Activated CD8-positive, alpha-beta memory T cell treated with anti-CD3 and anti-CD28 coated beads for 36 hours (primary cell): ENCODE results near the gene SAMD10. TPM values are rescaled to one million over a fixed set of nuclear protein-coding genes. Genes with fewer than 3 reads are reported as not detected.
"Not testable (repeated sequence)": the region's sequence is repeated elsewhere in the genome, so short reads cannot be mapped to it uniquely, and the experiment has no call there.

Experiments used
- CTCF ChIA-PET: fragments of 350-600 bp; sonication (Branson Sonifier 250); formaldehyde crosslinking; loops from one replicate; lab custom pipeline; 2021; ENCODE audit warnings: antibody characterized with exemption; lab: Charles Lee
- POLR2A ChIA-PET: fragments of 350-600 bp; sonication (Branson Sonifier 250); formaldehyde crosslinking; loops from one replicate; lab custom pipeline; 2021; ENCODE audit warnings: antibody characterized with exemption; lab: Charles Lee
- total RNA-seq, 2 experiments: library from RNA; stranded (reverse); gene quantifications; one replicate each; pipeline ENCODE4 v1.2.3, GENCODE V29; 2021

The SAMD10 gene
- total RNA-seq, 2 experiments from 2014 or later = 19.0 to 20.5 TPM

- CTCF ChIA-PET = interaction anchor here (1.1 to 1.3 kb wide), 2 partner anchors 10 to 97 kb away, joined by 3 to 4 read pairs; no protein-coding TSS in a partner anchor
- POLR2A ChIA-PET = no interaction called here
Observed at GRCh38 chr20:63963348-63963741, 16.1 kb downstream of the SAMD10 start.

GRCh38 chr20:63962426-63963347 lies 16.8 kb downstream of the SAMD10 start:
- ChIA-PET POLR2A (no interaction called here), CTCF (interaction anchor here (1.1 to 2.9 kb wide), 2 partner anchors 11 to 97 kb away, joined by 3 to 7 read pairs; no protein-coding TSS in a partner anchor)

GRCh38 chr20:63961664-63962425 lies 17.6 kb downstream of the SAMD10 start:
- ChIA-PET POLR2A (no interaction called here), CTCF (interaction anchor here (2.9 kb wide), 1 partner anchor 12 kb away, joined by 7 read pairs; no protein-coding TSS in a partner anchor)

- POLR2A ChIA-PET = not testable (repeated sequence)
- CTCF ChIA-PET = interaction anchor here (2.9 kb wide), 1 partner anchor 13 kb away, joined by 7 read pairs; no protein-coding TSS in a partner anchor
Observed at GRCh38 chr20:63960654-63961621, 18.5 kb downstream of the SAMD10 start.

GRCh38 chr20:63959699-63960075 lies 19.8 kb downstream of the SAMD10 start:
- ChIA-PET POLR2A (no interaction called here), CTCF (interaction anchor here (2.9 kb wide), 1 partner anchor 14 kb away, joined by 7 read pairs; no protein-coding TSS in a partner anchor)

GRCh38 chr20:63958964-63959698 lies 20.3 kb downstream of the SAMD10 start:
- ChIA-PET POLR2A (no interaction called here), CTCF (interaction anchor here (1.2 kb wide), 1 partner anchor 15 kb away, joined by 4 read pairs; no protein-coding TSS in a partner anchor)

- POLR2A ChIA-PET = no interaction called here
- CTCF ChIA-PET = interaction anchor here (1.2 kb wide), 1 partner anchor 15 kb away, joined by 4 read pairs; no protein-coding TSS in a partner anchor
Observed at GRCh38 chr20:63958471-63958870, 21.0 kb downstream of the SAMD10 start.

GRCh38 chr20:63957690-63958441 lies 21.6 kb downstream of the SAMD10 start:
- ChIA-PET CTCF (interaction anchor here (1.2 to 2.0 kb wide), 2 partner anchors 16 to 80 kb away, joined by 4 to 6 read pairs; no protein-coding TSS in a partner anchor), POLR2A (interaction anchor here (0.6 to 1.6 kb wide), 4 partner anchors 10 to 79 kb away, joined by 3 to 5 read pairs (median 4); no protein-coding TSS in a partner anchor)

- ChIA-PET CTCF (interaction anchor here (1.2 to 2.0 kb wide), 3 partner anchors 81 to 461 kb away, joined by 3 to 6 read pairs (median 5); partner anchors contain the start of gene TPD52L2), POLR2A (interaction anchor here (0.6 to 1.6 kb wide), 6 partner anchors 11 to 106 kb away, joined by 3 to 6 read pairs (median 4); partner anchors contain the start of genes TCEA2 and TPD52L2)
Observed at GRCh38 chr20:63957004-63957689, 22.3 kb downstream of the SAMD10 start.

- POLR2A ChIA-PET = interaction anchor here (0.6 to 1.6 kb wide), 5 partner anchors 12 to 106 kb away, joined by 3 to 6 read pairs (median 4); partner anchors contain the start of genes TCEA2 and TPD52L2
- CTCF ChIA-PET = interaction anchor here (0.6 to 2.0 kb wide), 7 partner anchors 17 to 460 kb away, joined by 3 to 6 read pairs (median 3); partner anchors contain the start of genes PTK6, RTEL1 and TPD52L2
Observed at GRCh38 chr20:63956664-63957003, 22.8 kb downstream of the SAMD10 start.

- CTCF ChIA-PET = interaction anchor here (0.6 to 2.0 kb wide), 9 partner anchors 18 to 460 kb away, joined by 3 to 6 read pairs (median 3); partner anchors contain the start of genes PTK6, RTEL1 and TPD52L2
- POLR2A ChIA-PET = interaction anchor here (0.6 to 1.6 kb wide), 6 partner anchors 12 to 347 kb away, joined by 3 to 6 read pairs (median 4); partner anchors contain the start of genes TCEA2 and TPD52L2
Observed at GRCh38 chr20:63955827-63956663, 23.4 kb downstream of the SAMD10 start, which contains the start of gene UCKL1. UCKL1 (minus strand) TSS chr20:63956416; CDS start chr20:63956372, 44 bp downstream.

- ChIA-PET POLR2A (no interaction called here), CTCF (interaction anchor here (1.0 to 1.4 kb wide), 3 partner anchors 18 to 91 kb away, joined by 3 to 5 read pairs (median 5); partner anchors contain the start of gene TPD52L2)
Observed at GRCh38 chr20:63955281-63955826, 24.1 kb downstream of the SAMD10 start.

- ChIA-PET POLR2A (no interaction called here), CTCF (no interaction called here)
Observed at GRCh38 chr20:63953764-63954429, 25.5 kb downstream of the SAMD10 start.

GRCh38 chr20:63952769-63953168 lies 26.7 kb downstream of the SAMD10 start:
- CTCF ChIA-PET = no interaction called here
- POLR2A ChIA-PET = no interaction called here
